K562 (cell line): ENCODE results near the gene MYO18A. TPM values are rescaled to one million over a fixed set of nuclear protein-coding genes. Genes with fewer than 3 reads are reported as not detected.

ENCODE experiments used
- ATAC-seq: fragments of 200-7000 bp; cut with Tn5 transposase; 3 replicates; pipeline ENCODE4 v1.9.1; 2020; ENCODE audit warnings: moderate library complexity
- BruUV-seq: library from RNA; stranded (reverse); fragments of 400-500 nt; replicated peaks from 2 replicates; lab custom pipeline; 2021; lab: Mats Ljungman, UMichigan
- CTCF ChIA-PET: fragments of 300-600 bp; formaldehyde crosslinking; extraction: SDS; loops from one replicate; lab custom pipeline; 2021; ENCODE audit warnings: low intra/inter-chr PET ratio; lab: Yijun Ruan, JAX
- POLR2A ChIA-PET: fragments of 300-600, 350-650 bp; sonication (Branson Sonifier 250); formaldehyde crosslinking; extraction: SDS; loops from one replicate; lab custom pipeline; 2021; ENCODE audit warnings: antibody characterized with exemption, inconsistent platforms; lab: Yijun Ruan, JAX
- DNase-seq, 4 experiments: peaks; one replicate each; pipeline versions ENCODE4 v3.0.0 to v3.0.0-alpha.2; 2011 to 2018; ENCODE audit warnings: low spot score in 3 of 4, mixed read lengths in 3 of 4; ENCODE audit errors: extremely low read depth in 1 of 4
- FAIRE-seq: peaks from 2 replicates; lab custom pipeline; 2011; peaks lifted over from hg19 to GRCh38; lab: Jason Lieb, UNC
- H2AFZ ChIP-seq: 2 replicates; pipeline ENCODE4 v1.6.0; 2011; ENCODE audit warnings: low read depth, low read length, control low read depth, inconsistent platforms
- H3K27ac ChIP-seq: fragments of 200-600 bp; 3 replicates; pipeline ENCODE4 v1.8.0; 2011; ENCODE audit warnings: low read depth, mild to moderate bottlenecking, control low read depth, inconsistent platforms, low read length, moderate library complexity, mixed read lengths; ENCODE audit errors: extremely low read depth
- H3K27me3 ChIP-seq, 2 experiments: fragments of 300-600 bp in 1 of 2; 2 replicates in 1 of 2; 3 replicates in 1 of 2; pipeline versions ENCODE4 v1.6.0 to v1.8.0; 2011; ENCODE audit warnings: inconsistent platforms in 2 of 2, low read length in 2 of 2, mild to moderate bottlenecking in 1 of 2, mixed read lengths in 1 of 2, moderate library complexity in 1 of 2; ENCODE audit not compliant: control insufficient read depth in 2 of 2, insufficient read depth in 2 of 2
- H3K36me3 ChIP-seq: fragments of 300-600 bp; 3 replicates; pipeline ENCODE4 v1.8.0; 2011; ENCODE audit warnings: mild to moderate bottlenecking, low read length, inconsistent platforms; ENCODE audit not compliant: control insufficient read depth, insufficient read depth
- H3K4me1 ChIP-seq, 2 experiments: fragments of 200-600 bp in 1 of 2; replicated peaks in 1 of 2; 2 replicates in 1 of 2; 3 replicates in 1 of 2; pipeline versions ENCODE4 v1.5.1 to v1.8.0; 2011; ENCODE audit warnings: inconsistent platforms in 2 of 2, low read length in 2 of 2, mild to moderate bottlenecking in 1 of 2, mixed read lengths in 1 of 2, moderate library complexity in 1 of 2; ENCODE audit not compliant: control insufficient read depth in 2 of 2, insufficient read depth in 2 of 2
- H3K4me2 ChIP-seq: 2 replicates; pipeline ENCODE4 v1.6.1; 2011; ENCODE audit warnings: low read length, control low read depth, inconsistent platforms, mixed read lengths; ENCODE audit not compliant: insufficient read depth
- H3K4me3 ChIP-seq: fragments of 200-600 bp; sonication (generic), shearing (Covaris generic); 2 replicates; pipeline ENCODE4 v1.5.1; 2016; ENCODE audit warnings: control low read depth, inconsistent platforms
- H3K79me2 ChIP-seq: fragments of 200-600 bp; 3 replicates; pipeline ENCODE4 v1.8.0; 2011; ENCODE audit warnings: low read length, inconsistent platforms; ENCODE audit not compliant: control insufficient read depth, insufficient read depth
- H3K9ac ChIP-seq, 2 experiments: 2 replicates each; pipeline versions ENCODE4 v1.6.0 to v1.6.1; 2011; ENCODE audit warnings: low read depth in 2 of 2, low read length in 2 of 2, control low read depth in 1 of 2, inconsistent platforms in 1 of 2, mild to moderate bottlenecking in 1 of 2, mixed read lengths in 1 of 2; ENCODE audit not compliant: insufficient read depth in 1 of 2
- H3K9me1 ChIP-seq: one replicate; pipeline ENCODE4 v1.6.0; 2011; ENCODE audit warnings: inconsistent platforms, mild to moderate bottlenecking, low read length, moderate library complexity; ENCODE audit not compliant: control insufficient read depth, insufficient read depth
- H3K9me3 ChIP-seq: replicated peaks from 2 replicates; pipeline ENCODE4 v1.5.1; 2011; ENCODE audit warnings: low read depth, low read length, inconsistent platforms; ENCODE audit not compliant: control insufficient read depth, insufficient read depth
- H4K20me1 ChIP-seq: replicated peaks from 2 replicates; pipeline ENCODE4 v1.6.1; 2011; ENCODE audit warnings: low read length, inconsistent platforms, mixed read lengths; ENCODE audit not compliant: control insufficient read depth, insufficient read depth
- DDX20 ChIP-seq: fragments of 450-650 bp; IDR thresholded peaks from 2 replicates; pipeline ENCODE4 v1.6.1; 2016; ENCODE audit warnings: missing genetic modification characterization, low read depth, mild to moderate bottlenecking, missing compliant biosample characterization, moderate library complexity
- IRF1 ChIP-seq: sonication (generic); formaldehyde crosslinking; IDR thresholded peaks from 2 replicates; pipeline ENCODE4 v1.8.0; 2022; ENCODE audit warnings: missing genetic modification reagents, mild to moderate bottlenecking, borderline replicate concordance
- PPARD ChIP-seq: fragments of 250-450 bp; sonication (Bioruptor Pico); IDR thresholded peaks from 2 replicates; pipeline ENCODE4 v1.8.0; 2022; ENCODE audit warnings: inconsistent platforms, mild to moderate bottlenecking, moderate library complexity
- SP1 ChIP-seq: sonication (generic); formaldehyde crosslinking; IDR thresholded peaks from 2 replicates; pipeline ENCODE4 v1.8.1; 2022; ENCODE audit warnings: mild to moderate bottlenecking, missing genetic modification reagents
- ZKSCAN8 ChIP-seq: fragments of 200-800 bp; sonication (Bioruptor generic); IDR thresholded peaks from 2 replicates; pipeline ENCODE4 v1.6.1; 2016; ENCODE audit warnings: missing genetic modification characterization, missing compliant biosample characterization
- ZNF431 ChIP-seq: sonication (generic); formaldehyde crosslinking; IDR thresholded peaks from 2 replicates; pipeline ENCODE4 v1.8.0; 2022; ENCODE audit warnings: mild to moderate bottlenecking, missing genetic modification reagents
- WGBS: fragments of 100-300 bp; shearing (Covaris generic); methylation state at CpG from one replicate; pipeline ENCODE4 v1.1.6; 2016; ENCODE audit warnings: low coverage, mixed read lengths; ENCODE audit not compliant: insufficient coverage; ENCODE audit errors: missing lambda C conversion rate; 5-methylcytosine and 5-hydroxymethylcytosine counted together
- in situ Hi-C: fragments of 300-500 bp; cut with MboI; formaldehyde crosslinking; loops from 4 replicates; pipeline ENCODE4 v1.15.0; 2018; ENCODE audit warnings: inconsistent platforms, mixed read lengths
- intact Hi-C: fragments of 100-400 bp; cut with micrococcal nuclease; formaldehyde crosslinking; loops from 2 replicates; pipeline ENCODE4 v1.14.2; 2022
- polyA plus RNA-seq, 8 experiments: library from polyadenylated mRNA; depleted of rRNA in 4 of 8; stranded (reverse) in 5 of 8; unstranded in 3 of 8; fragments of >200 nt; fragmentation: Nextera tagmentation in 2 of 8; fragmentation: Illumina TruSeq in 1 of 8; extraction: Ambion mirVana in 2 of 8; extraction: Trizol in 1 of 8; gene quantifications; 2 replicates each; pipeline versions ENCODE4 v1.2.1 to v1.2.3, GENCODE V29; 2011 to 2014; ENCODE audit warnings: inconsistent platforms in 1 of 8, missing spikeins in 1 of 8
- total RNA-seq, 7 experiments: library from RNA; depleted of rRNA in 6 of 7; stranded (reverse); fragments of >200 nt in 6 of 7; fragmentation: Illumina TruSeq in 2 of 7; extraction: Trizol in 2 of 7; gene quantifications; 2 replicates each; pipeline versions ENCODE4 v1.2.1 to v1.2.3, GENCODE V29; 2011 to 2021; ENCODE audit warnings: low replicate concordance in 1 of 7

The MYO18A gene
- total and polyA plus RNA-seq, 9 of the 15 experiments (the other 6 are each of a cell fraction or from before 2014, with no cell fraction given), result 2.5 to 65.4 (median 17.1) TPM

GRCh38 chr17:29021226-29021625, 159.0 kb downstream of the MYO18A start:
- TF ChIP-seq IRF1 (CRISPR knock-in tag) (no peak), ZNF431 (CRISPR knock-in tag) (no peak), SP1 (no peak), DDX20 (tag) (no peak), ZKSCAN8 (CRISPR knock-in tag) (no peak), PPARD (no peak)

More at GRCh38 chr17:29021226-29021625, 159.0 kb downstream of the MYO18A start:
- DNase-seq (no peak), FAIRE-seq (no peak), ATAC-seq (no peak)
- no peak overlapping the region for H3K9ac ChIP-seq
- H2AFZ ChIP-seq, result no peak overlapping the region
- 0% methylated on average over 7 of the region's 7 CpGs for WGBS
- peaks cover 58 to 77% of the 10 kb centered on the region in 2 experiments for H3K27me3 ChIP-seq
- no peak overlapping the region for H3K4me2 ChIP-seq
- no peak overlapping the region for H3K27ac ChIP-seq
- H3K4me1 ChIP-seq, result peaks cover 0 to 6% of the 10 kb centered on the region in 2 experiments; a peak in 2 of 5 replicates
- H3K4me3 ChIP-seq, result no peak overlapping the region
- no peaks in the 10 kb centered on the region for H3K79me2 ChIP-seq
- no peaks in the 10 kb centered on the region for H3K36me3 ChIP-seq
- ChIA-PET POLR2A (no interaction called here), CTCF (no interaction called here)
- no peaks in the 10 kb centered on the region for H3K9me3 ChIP-seq
- in situ Hi-C loops (no loop called here), intact Hi-C loops (loop anchor here (5.0 kb wide), 1 partner anchor 46 kb away; no protein-coding TSS in a partner anchor)
- H4K20me1 ChIP-seq, result no peaks in the 10 kb centered on the region; the same call in 1 of the 2 replicates
- no TSS peak for BruUV-seq
- H3K9me1 ChIP-seq, result no peaks in the 10 kb centered on the region

Other genes starting within 250 kb of the MYO18A start
- gene PHF12, start 228.9 kb downstream of the MYO18A start, total RNA-seq (2014; rRNA removed), result 17.7 and 18.7 TPM in 2 replicates
- 8.2 and 8.3 TPM in 2 replicates for gene PHF12, start 228.9 kb downstream of the MYO18A start, total RNA-seq (2014; rRNA removed; fragmentation: Illumina TruSeq; extraction: Trizol)
- 10.4 and 12.0 TPM in 2 replicates for gene PHF12, start 228.9 kb downstream of the MYO18A start, total RNA-seq (2015; rRNA removed; fragmentation: Illumina TruSeq; extraction: Trizol)
- 24.0 and 31.3 TPM in 2 replicates for gene PHF12, start 228.9 kb downstream of the MYO18A start, total RNA-seq (2021)
- gene PHF12, start 228.9 kb downstream of the MYO18A start, polyA plus RNA-seq (2011; rRNA removed), result 13.5 and 27.0 TPM in 2 replicates
- 19.9 and 21.4 TPM in 2 replicates for gene PHF12, start 228.9 kb downstream of the MYO18A start, polyA plus RNA-seq (2014; fragmentation: Illumina TruSeq; extraction: Trizol)
- gene PHF12, start 228.9 kb downstream of the MYO18A start, polyA plus RNA-seq (2014; fragmentation: Nextera tagmentation; extraction: Ambion mirVana), result 1 to 10 TPM in 1 of 2 experiments, under 1 TPM in 1; 0.82 to 1.1 TPM
- gene PHF12, start 228.9 kb downstream of the MYO18A start, polyA plus RNA-seq (2014; rRNA removed), result 21.5 and 21.8 TPM in 2 replicates
- gene SEZ6, start 174.4 kb downstream of the MYO18A start, total RNA-seq (2014; rRNA removed), result not detected in 2 replicates
- not detected in 2 replicates for gene SEZ6, start 174.4 kb downstream of the MYO18A start, total RNA-seq (2014; rRNA removed; fragmentation: Illumina TruSeq; extraction: Trizol)
- gene SEZ6, start 174.4 kb downstream of the MYO18A start, total RNA-seq (2015; rRNA removed; fragmentation: Illumina TruSeq; extraction: Trizol), result not detected in 2 replicates
- not detected in 2 replicates for gene SEZ6, start 174.4 kb downstream of the MYO18A start, total RNA-seq (2021)
- gene SEZ6, start 174.4 kb downstream of the MYO18A start, polyA plus RNA-seq (2011; rRNA removed), result not detected in 2 replicates
- not detected in 2 replicates for gene SEZ6, start 174.4 kb downstream of the MYO18A start, polyA plus RNA-seq (2014; fragmentation: Illumina TruSeq; extraction: Trizol)
- not detected for gene SEZ6, start 174.4 kb downstream of the MYO18A start, polyA plus RNA-seq (2014; fragmentation: Nextera tagmentation; extraction: Ambion mirVana)
- not detected in 2 replicates for gene SEZ6, start 174.4 kb downstream of the MYO18A start, polyA plus RNA-seq (2014; rRNA removed)
- 0.24 and 2.2 TPM in 2 replicates for gene PIPOX, start 137.3 kb downstream of the MYO18A start, total RNA-seq (2014; rRNA removed)
- 0.35 and 0.62 TPM in 2 replicates for gene PIPOX, start 137.3 kb downstream of the MYO18A start, total RNA-seq (2014; rRNA removed; fragmentation: Illumina TruSeq; extraction: Trizol)
- 0.38 and 0.72 TPM in 2 replicates for gene PIPOX, start 137.3 kb downstream of the MYO18A start, total RNA-seq (2015; rRNA removed; fragmentation: Illumina TruSeq; extraction: Trizol)
- gene PIPOX, start 137.3 kb downstream of the MYO18A start, total RNA-seq (2021), result 0.58 and 0.60 TPM in 2 replicates
- 0.14 and 0.39 TPM in 2 replicates for gene PIPOX, start 137.3 kb downstream of the MYO18A start, polyA plus RNA-seq (2011; rRNA removed)
- 0.22 and 0.43 TPM in 2 replicates for gene PIPOX, start 137.3 kb downstream of the MYO18A start, polyA plus RNA-seq (2014; fragmentation: Illumina TruSeq; extraction: Trizol)
- gene PIPOX, start 137.3 kb downstream of the MYO18A start, polyA plus RNA-seq (2014; fragmentation: Nextera tagmentation; extraction: Ambion mirVana), result not detected
- 0.15 and 0.23 TPM in 2 replicates for gene PIPOX, start 137.3 kb downstream of the MYO18A start, polyA plus RNA-seq (2014; rRNA removed)
- gene CRYBA1, start 66.5 kb upstream of the MYO18A start, total RNA-seq (2014; rRNA removed), result not detected in 2 replicates
- not detected in 2 replicates for gene CRYBA1, start 66.5 kb upstream of the MYO18A start, total RNA-seq (2014; rRNA removed; fragmentation: Illumina TruSeq; extraction: Trizol)
- not detected in 2 replicates for gene CRYBA1, start 66.5 kb upstream of the MYO18A start, total RNA-seq (2015; rRNA removed; fragmentation: Illumina TruSeq; extraction: Trizol)
- not detected in 2 replicates for gene CRYBA1, start 66.5 kb upstream of the MYO18A start, total RNA-seq (2021)
- not detected in 2 replicates for gene CRYBA1, start 66.5 kb upstream of the MYO18A start, polyA plus RNA-seq (2011; rRNA removed)
- gene CRYBA1, start 66.5 kb upstream of the MYO18A start, polyA plus RNA-seq (2014; fragmentation: Illumina TruSeq; extraction: Trizol), result not detected in 2 replicates
- gene CRYBA1, start 66.5 kb upstream of the MYO18A start, polyA plus RNA-seq (2014; fragmentation: Nextera tagmentation; extraction: Ambion mirVana), result not detected
- gene CRYBA1, start 66.5 kb upstream of the MYO18A start, polyA plus RNA-seq (2014; rRNA removed), result not detected in 2 replicates
- 18.5 and 22.7 TPM in 2 replicates for gene NUFIP2, start 113.8 kb upstream of the MYO18A start, total RNA-seq (2014; rRNA removed)
- 38.4 and 41.3 TPM in 2 replicates for gene NUFIP2, start 113.8 kb upstream of the MYO18A start, total RNA-seq (2014; rRNA removed; fragmentation: Illumina TruSeq; extraction: Trizol)
- gene NUFIP2, start 113.8 kb upstream of the MYO18A start, total RNA-seq (2015; rRNA removed; fragmentation: Illumina TruSeq; extraction: Trizol), result 35.9 and 40.7 TPM in 2 replicates
- 37.8 and 38.2 TPM in 2 replicates for gene NUFIP2, start 113.8 kb upstream of the MYO18A start, total RNA-seq (2021)
- gene NUFIP2, start 113.8 kb upstream of the MYO18A start, polyA plus RNA-seq (2011; rRNA removed), result 10.0 and 14.1 TPM in 2 replicates
- 24.2 and 26.7 TPM in 2 replicates for gene NUFIP2, start 113.8 kb upstream of the MYO18A start, polyA plus RNA-seq (2014; fragmentation: Illumina TruSeq; extraction: Trizol)
- gene NUFIP2, start 113.8 kb upstream of the MYO18A start, polyA plus RNA-seq (2014; fragmentation: Nextera tagmentation; extraction: Ambion mirVana), result 1 to 10 TPM; 4.9 to 6.1 TPM
- gene NUFIP2, start 113.8 kb upstream of the MYO18A start, polyA plus RNA-seq (2014; rRNA removed), result 14.6 and 15.3 TPM in 2 replicates
- 13.5 and 17.0 TPM in 2 replicates for gene TAOK1, start 210.0 kb upstream of the MYO18A start, total RNA-seq (2014; rRNA removed)
- gene TAOK1, start 210.0 kb upstream of the MYO18A start, total RNA-seq (2014; rRNA removed; fragmentation: Illumina TruSeq; extraction: Trizol), result 22.2 and 23.9 TPM in 2 replicates
- 21.8 and 22.3 TPM in 2 replicates for gene TAOK1, start 210.0 kb upstream of the MYO18A start, total RNA-seq (2015; rRNA removed; fragmentation: Illumina TruSeq; extraction: Trizol)
- 32.8 and 33.1 TPM in 2 replicates for gene TAOK1, start 210.0 kb upstream of the MYO18A start, total RNA-seq (2021)
- gene TAOK1, start 210.0 kb upstream of the MYO18A start, polyA plus RNA-seq (2011; rRNA removed), result 10.0 and 15.9 TPM in 2 replicates
- gene TAOK1, start 210.0 kb upstream of the MYO18A start, polyA plus RNA-seq (2014; fragmentation: Illumina TruSeq; extraction: Trizol), result 12.9 and 16.5 TPM in 2 replicates
- 1 to 10 TPM; 3.2 to 3.4 TPM for gene TAOK1, start 210.0 kb upstream of the MYO18A start, polyA plus RNA-seq (2014; fragmentation: Nextera tagmentation; extraction: Ambion mirVana)
- gene TAOK1, start 210.0 kb upstream of the MYO18A start, polyA plus RNA-seq (2014; rRNA removed), result 8.7 and 8.8 TPM in 2 replicates